ELR (cell line): ENCODE measurements around the gene PROKR1.

Source experiments
- DNase-seq: peaks from one replicate; pipeline ENCODE4 v3.0.0-alpha.2; 2015; ENCODE audit warnings: low read depth

The PROKR1 gene

DNA sequence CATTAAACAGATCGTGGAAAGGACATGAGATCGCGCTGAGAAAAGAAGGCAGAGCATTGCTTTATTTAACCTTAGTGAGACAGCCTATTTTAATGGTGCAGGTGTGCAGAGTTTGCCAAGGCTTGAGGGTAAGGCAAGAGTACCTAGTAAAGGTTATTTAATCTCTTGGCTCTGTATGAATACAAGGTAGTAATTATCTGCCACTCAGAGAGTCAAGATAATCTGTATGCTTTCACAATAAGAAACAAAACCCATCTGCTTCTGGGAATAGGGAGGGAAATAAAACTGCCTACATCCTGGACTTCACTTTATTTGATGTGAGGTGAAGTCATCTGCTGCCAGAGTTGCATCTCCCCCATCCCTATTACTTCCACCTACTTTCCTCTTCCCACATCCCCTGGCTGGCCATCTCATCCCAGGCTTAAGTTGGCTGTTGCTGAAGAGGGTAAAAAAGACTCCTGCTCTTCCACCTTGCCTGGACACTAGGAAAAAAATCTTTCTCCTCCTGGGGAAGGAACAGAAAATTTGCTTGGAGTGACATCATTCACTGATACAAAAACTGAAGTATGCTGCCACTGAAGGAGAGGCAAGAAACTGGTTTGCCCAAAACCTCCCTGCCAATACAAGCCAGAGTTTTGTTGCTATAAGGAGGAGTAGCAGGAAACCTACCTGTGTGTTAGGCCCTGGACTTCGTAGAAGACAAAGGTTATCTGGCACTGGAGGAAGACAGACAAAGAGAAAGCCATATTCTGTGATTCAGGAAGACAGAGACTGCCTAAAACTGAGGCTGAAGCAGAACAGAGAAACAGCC, 55.4 kb downstream of the PROKR1 start:
- DNase-seq: no peak

GRCh38 chr2:68700560-68700959, 57.2 kb downstream of the PROKR1 start:
- no peak for DNase-seq

DNA sequence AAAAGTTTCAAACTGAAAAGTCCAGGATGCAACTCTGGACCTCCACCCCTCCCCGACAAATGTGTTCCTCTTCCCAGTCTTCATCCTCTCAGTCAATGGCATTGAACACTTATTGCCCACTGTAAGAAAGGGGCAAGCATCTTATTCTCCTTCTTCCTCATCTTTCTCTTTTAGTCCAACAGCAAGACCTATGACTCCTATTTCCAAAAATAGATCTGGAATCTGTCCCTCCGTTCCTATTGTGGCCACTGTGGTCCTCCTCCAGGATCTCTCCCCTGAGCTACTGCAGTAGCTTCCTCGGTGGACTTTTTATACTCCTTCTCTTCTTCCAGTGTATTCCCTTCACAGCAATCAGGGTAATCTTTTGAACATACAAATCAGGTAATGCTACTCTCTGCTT, 63.3 kb downstream of the PROKR1 start:
- no peak for DNase-seq
